ENCODE data around the gene SCG3. TPM values are rescaled to one million over a fixed set of nuclear protein-coding genes. Genes with fewer than 3 reads are reported as not detected.

Gene SCG3
- total RNA-seq, result under 0.01 TPM in 1 of 2 replicates, not detected in the other

DNA sequence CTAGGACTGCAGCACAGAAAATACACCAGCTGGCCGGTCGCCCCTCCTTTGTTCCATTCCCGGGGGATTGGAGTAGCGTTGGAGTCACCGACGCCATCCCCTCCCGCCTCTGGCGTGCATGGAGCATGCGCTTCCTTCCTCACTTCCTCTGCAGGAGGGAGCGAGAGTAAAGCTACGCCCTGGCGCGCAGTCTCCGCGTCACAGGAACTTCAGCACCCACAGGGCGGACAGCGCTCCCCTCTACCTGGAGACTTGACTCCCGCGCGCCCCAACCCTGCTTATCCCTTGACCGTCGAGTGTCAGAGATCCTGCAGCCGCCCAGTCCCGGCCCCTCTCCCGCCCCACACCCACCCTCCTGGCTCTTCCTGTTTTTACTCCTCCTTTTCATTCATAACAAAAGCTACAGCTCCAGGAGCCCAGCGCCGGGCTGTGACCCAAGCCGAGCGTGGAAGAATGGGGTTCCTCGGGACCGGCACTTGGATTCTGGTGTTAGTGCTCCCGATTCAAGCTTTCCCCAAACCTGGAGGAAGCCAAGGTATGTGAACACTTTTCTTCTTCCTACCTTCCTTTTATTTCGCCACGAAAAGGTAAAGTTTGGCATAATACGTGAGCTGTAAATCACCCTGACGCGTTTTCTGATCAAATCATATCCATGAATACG lies at the start of gene SCG3:
Gene SCG3 (plus strand): TSS at position 201 of the 661 bp plus-strand sequence. CDS start 253 bp downstream, at position 454.

DNA sequence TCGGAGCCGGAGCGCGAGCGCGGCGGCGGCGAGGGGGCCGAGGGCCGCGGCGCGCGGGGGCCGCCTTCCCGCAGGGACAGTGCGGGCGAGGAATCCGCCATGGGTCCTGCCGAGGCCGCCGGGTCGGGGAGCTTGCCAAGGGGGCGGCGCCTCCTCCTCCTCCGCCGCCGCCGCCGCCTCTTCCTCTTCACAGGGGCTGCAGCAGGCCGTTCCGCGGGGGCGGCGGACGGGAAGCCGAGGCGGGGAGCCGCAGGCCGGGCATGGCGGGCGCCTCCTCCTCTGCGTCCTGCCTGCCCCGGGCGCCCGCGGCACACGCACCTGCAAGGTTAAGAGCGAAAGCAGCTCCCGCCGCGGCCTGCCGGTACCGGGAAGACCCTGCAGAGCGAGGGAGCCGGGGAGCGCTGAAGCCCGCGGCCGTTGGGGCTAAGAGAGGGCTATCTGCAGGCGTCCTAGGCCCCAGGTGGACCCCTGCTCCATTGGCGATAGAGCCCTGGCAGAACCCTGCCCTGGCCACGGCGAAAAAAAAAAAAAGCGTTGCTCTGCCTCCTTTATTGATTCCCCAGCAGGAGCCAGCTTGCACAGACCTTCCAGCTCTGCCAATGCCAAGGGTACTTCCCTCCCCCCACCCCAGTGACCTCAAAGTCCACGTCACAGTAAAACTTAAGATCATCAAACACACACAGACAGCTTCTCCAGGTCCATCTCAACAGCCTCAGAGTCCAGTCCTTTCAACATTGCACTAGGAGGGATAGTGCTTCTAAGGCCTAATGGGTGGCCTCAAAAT lies 56.4 kb downstream of the SCG3 start, which contains the start of gene LYSMD2:
Gene LYSMD2 (minus strand): TSS at position 134 of the 784 bp plus-strand sequence. CDS start 33 bp downstream, at position 101.

DNA sequence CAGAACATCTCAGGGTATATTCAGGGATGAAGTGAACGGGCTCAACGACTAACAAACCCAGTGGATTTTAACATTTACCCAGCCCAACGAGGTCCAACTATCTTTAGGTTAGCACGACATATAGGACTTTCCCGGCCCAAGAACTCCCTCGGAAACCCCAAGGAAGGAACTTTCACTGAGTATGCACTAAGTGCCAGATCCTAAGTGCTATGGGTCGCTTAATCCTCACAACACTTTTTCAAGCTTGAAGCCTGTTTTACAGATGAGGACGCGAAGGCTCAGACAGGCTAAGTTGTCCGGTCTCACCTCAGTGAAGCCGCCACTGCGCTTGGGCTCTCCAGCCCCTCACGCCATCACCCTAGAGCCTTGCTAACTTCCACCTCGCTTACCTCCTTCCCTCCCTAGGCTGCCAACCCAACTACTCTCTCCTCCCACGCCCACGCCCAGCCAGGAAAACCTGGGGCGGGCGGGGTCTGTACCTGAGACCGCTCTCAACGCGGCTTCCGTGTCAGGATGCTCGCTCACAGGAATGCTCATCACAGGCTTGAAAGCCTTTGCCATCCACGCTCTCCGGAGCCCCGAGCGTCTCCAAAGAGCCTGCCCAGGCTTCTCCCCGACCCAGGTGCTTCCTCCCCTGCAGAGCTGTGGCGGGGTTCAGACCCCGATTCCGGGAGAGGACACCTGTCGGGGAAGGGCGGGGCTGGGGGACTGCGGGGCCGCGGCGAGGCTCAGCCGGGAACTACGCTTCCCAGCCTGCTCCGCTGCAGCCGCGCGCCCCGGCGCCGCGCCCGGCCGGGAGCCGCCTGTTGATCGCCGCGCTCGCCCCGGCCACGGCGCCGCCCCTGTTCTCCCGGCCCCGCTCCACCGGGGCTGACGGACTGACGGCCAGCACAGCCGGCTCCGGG lies 69.7 kb downstream of the SCG3 start, which contains the start of gene TMOD2:
Gene TMOD2 (plus strand): TSS at position 806 of the 905 bp plus-strand sequence. CDS start 14,845 bp downstream, outside the sequence.

Other genes with a start within 250 kb of the SCG3 start
- 5.3 and 15.8 TPM in 2 replicates for gene DMXL2, start 58.7 kb upstream of the SCG3 start, total RNA-seq
- 9.6 and 13.9 TPM in 2 replicates for gene LYSMD2, start 56.2 kb downstream of the SCG3 start, total RNA-seq
- gene TMOD2, start 70.1 kb downstream of the SCG3 start, total RNA-seq, result 4.3 and 5.5 TPM in 2 replicates
- 72.8 and 81.4 TPM in 2 replicates for gene TMOD3, start 148.2 kb downstream of the SCG3 start, total RNA-seq

Data from tracheal epithelial cell (primary cell).